Measurements from ENCODE around the gene NOB1. TPM values are rescaled to one million over a fixed set of nuclear protein-coding genes. Genes with fewer than 3 reads are reported as not detected.

NOB1 gene
- total and polyA plus RNA-seq, 2 experiments from 2014 or later, result 24.8 to 44.5 TPM

DNA sequence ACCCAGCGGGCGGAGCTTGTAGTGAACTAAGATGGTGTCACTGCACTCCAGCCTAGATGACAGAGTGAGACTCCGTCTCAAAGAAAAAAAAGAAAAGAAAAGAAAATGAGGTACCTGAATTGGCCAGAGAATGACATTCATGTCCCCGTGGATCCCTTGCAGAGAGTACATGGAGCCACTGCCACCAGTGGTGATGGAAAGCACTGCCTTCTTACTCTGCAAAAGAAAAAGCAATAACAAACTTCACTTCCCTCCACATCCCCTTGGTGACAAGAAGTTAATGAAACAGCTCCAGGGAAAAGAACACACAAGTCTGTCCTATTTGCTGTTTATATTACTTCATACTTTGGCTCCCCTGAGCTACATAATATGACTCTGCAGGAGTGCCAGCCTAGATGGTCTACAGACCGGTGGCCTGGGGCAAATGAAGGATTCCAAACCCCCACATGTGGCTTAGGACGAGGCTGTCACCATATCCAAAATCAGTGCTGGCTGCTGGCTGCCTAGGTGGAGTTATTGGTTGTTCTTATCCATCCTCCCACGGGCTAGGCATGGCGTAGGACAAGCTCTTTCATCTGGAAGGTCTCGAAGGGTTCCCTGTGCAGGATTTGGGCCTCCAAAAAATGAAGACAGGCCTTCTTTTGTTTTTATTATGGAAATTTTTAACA lies 41.7 kb downstream of the NOB1 start:
- Histone ChIP-seq H3K9me2 (ENCODE audit: insufficient read depth) (no peaks in the 10 kb centered on the region), H3K27ac (no peak overlapping the region; the same call in 1 of the 2 replicates), H2AFZ (no peak overlapping the region), H4K20me1 (ENCODE audit: insufficient read depth) (no peaks in the 10 kb centered on the region), H3K4me2 (ENCODE audit: unreplicated experiment) (no peak overlapping the region), H3K9ac (no peak overlapping the region), H3K4me3 (no peak overlapping the region), H3K9me3 (ENCODE audit: low read depth) (no peaks in the 10 kb centered on the region), H3K4me1 (ENCODE audit: insufficient read depth) (peaks cover 32% of the 10 kb centered on the region), H3F3A (ENCODE audit: insufficient read depth) (peaks cover 55% of the 10 kb centered on the region), H3K27me3 (replicated peaks; ENCODE audit: insufficient read depth) (no peaks in the 10 kb centered on the region), H3K36me3 (ENCODE audit: low read depth) (peaks cover 73% of the 10 kb centered on the region), H3K79me2 (ENCODE audit: insufficient read depth) (peaks cover 9% of the 10 kb centered on the region)
- in situ Hi-C loops (cut with MboI), result no loop called here
- WGBS, 2 experiments (ENCODE audit: low coverage in 1 of 2, low lambda C conversion rate in 2 of 2, missing lambda C conversion rate in 2 of 2), result 71 to 76% methylated on average over 9 of the region's 9 CpGs
- TF ChIP-seq EZH2 (IDR thresholded peaks at IDR 0.05; ENCODE audit: insufficient read depth, poor library complexity, severe bottlenecking), result no peak
- TF ChIP-seq EZH2phosphoT487 (IDR thresholded peaks at IDR 0.05; ENCODE audit: insufficient read depth, low read depth), result no peak
- DNase-seq, result no peak

GRCh38 chr16:69712277-69712676 lies 42.4 kb downstream of the NOB1 start:
- Histone ChIP-seq H3K27ac (peak overlapping the region; percentile 72), H3K9me2 (ENCODE audit: insufficient read depth) (no peaks in the 10 kb centered on the region), H3K79me2 (ENCODE audit: insufficient read depth) (0 out of 2 replicates have a peak, but pooled peaks cover 4% of the 10 kb centered on the region), H3K4me2 (ENCODE audit: unreplicated experiment) (no peak overlapping the region), H3K9me3 (ENCODE audit: low read depth) (no peaks in the 10 kb centered on the region), H3K27me3 (replicated peaks; ENCODE audit: insufficient read depth) (no peaks in the 10 kb centered on the region), H2AFZ (no peak overlapping the region), H4K20me1 (ENCODE audit: insufficient read depth) (no peaks in the 10 kb centered on the region), H3F3A (ENCODE audit: insufficient read depth) (peaks cover 63% of the 10 kb centered on the region), H3K4me1 (ENCODE audit: insufficient read depth) (peaks cover 32% of the 10 kb centered on the region), H3K4me3 (no peak overlapping the region), H3K9ac (peak overlapping the region; percentile 43; the same call in 1 of the 2 replicates), H3K36me3 (ENCODE audit: low read depth) (peaks cover 69% of the 10 kb centered on the region)
- WGBS, 2 experiments (ENCODE audit: low coverage in 1 of 2, low lambda C conversion rate in 2 of 2, missing lambda C conversion rate in 2 of 2), result 76 to 82% methylated on average over 4 of the region's 4 CpGs
- DNase-seq, result no peak
- in situ Hi-C loops (cut with MboI), result no loop called here
- TF ChIP-seq EZH2phosphoT487 (IDR thresholded peaks at IDR 0.05; ENCODE audit: insufficient read depth, low read depth) (no peak), EZH2 (IDR thresholded peaks at IDR 0.05; ENCODE audit: insufficient read depth, poor library complexity, severe bottlenecking) (no peak)

DNA sequence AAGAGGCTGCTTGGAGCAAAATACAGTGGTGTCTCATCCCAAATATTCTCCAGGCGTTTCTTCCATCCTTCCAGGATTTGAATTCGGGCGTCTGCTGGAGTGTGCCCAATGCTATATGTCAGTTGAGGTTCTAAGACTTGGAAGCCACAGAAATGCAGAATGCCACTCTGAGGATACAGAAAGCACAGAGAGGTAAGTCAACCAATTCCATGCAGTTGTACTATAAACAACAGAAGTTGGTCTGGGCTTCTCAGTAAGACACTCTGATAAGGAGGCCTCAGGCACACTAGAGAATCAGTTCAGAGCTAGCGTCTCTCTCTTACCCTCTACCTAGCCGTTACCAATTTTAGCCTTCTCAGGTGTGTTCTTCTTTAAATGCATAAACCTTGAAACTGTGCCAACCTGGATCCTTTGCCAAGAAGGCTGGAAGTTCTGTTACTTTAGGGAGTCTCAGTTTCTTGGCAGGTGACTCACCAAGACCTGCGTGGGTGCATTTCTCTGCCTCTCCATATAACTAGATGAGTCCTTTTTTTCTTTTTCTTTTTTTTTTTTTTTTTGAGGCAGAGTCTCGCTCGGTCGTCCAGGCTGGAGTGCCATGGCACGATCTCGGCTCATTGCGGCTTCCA lies 43.5 kb downstream of the NOB1 start:
- in situ Hi-C loops (cut with MboI), result no loop called here
- peaks cover 39% of the 10 kb centered on the region for H3K4me1 ChIP-seq (ENCODE audit: insufficient read depth)

GRCh38 chr16:69709456-69710084 lies 45.2 kb downstream of the NOB1 start:
- Histone ChIP-seq H3K4me2 (ENCODE audit: unreplicated experiment) (no peak overlapping the region), H3K36me3 (ENCODE audit: low read depth) (peaks cover 49% of the 10 kb centered on the region), H2AFZ (no peak overlapping the region), H3K27ac (peak overlapping the region; percentile 72), H3K4me3 (no peak overlapping the region), H3K9ac (no peak overlapping the region), H4K20me1 (ENCODE audit: insufficient read depth) (no peaks in the 10 kb centered on the region), H3K9me2 (ENCODE audit: insufficient read depth) (no peaks in the 10 kb centered on the region), H3K79me2 (ENCODE audit: insufficient read depth) (peaks cover 8% of the 10 kb centered on the region; the same call in 1 of the 2 replicates), H3K9me3 (ENCODE audit: low read depth) (no peaks in the 10 kb centered on the region), H3K27me3 (replicated peaks; ENCODE audit: insufficient read depth) (no peaks in the 10 kb centered on the region), H3F3A (ENCODE audit: insufficient read depth) (peaks cover 69% of the 10 kb centered on the region), H3K4me1 (ENCODE audit: insufficient read depth) (peaks cover 43% of the 10 kb centered on the region)
- WGBS, 2 experiments (ENCODE audit: low coverage in 1 of 2, low lambda C conversion rate in 2 of 2, missing lambda C conversion rate in 2 of 2), result 30 to 34% methylated on average over 5 of the region's 5 CpGs
- peak; percentile 81 for DNase-seq
- no peak for TF ChIP-seq EZH2 (IDR thresholded peaks at IDR 0.05; ENCODE audit: insufficient read depth, poor library complexity, severe bottlenecking)
- no peak for TF ChIP-seq EZH2phosphoT487 (IDR thresholded peaks at IDR 0.05; ENCODE audit: insufficient read depth, low read depth)
- in situ Hi-C loops (cut with MboI), result no loop called here

More for the DNA sequence above, 43.5 kb downstream of the NOB1 start:
- Histone ChIP-seq H3K9me2 (ENCODE audit: insufficient read depth) (no peaks in the 10 kb centered on the region), H3K27me3 (replicated peaks; ENCODE audit: insufficient read depth) (no peaks in the 10 kb centered on the region), H3K9me3 (ENCODE audit: low read depth) (no peaks in the 10 kb centered on the region), H3K36me3 (ENCODE audit: low read depth) (peaks cover 61% of the 10 kb centered on the region), H3K4me3 (peak overlapping the region; percentile 41), H3F3A (ENCODE audit: insufficient read depth) (peaks cover 65% of the 10 kb centered on the region), H3K4me2 (ENCODE audit: unreplicated experiment) (peak overlapping the region; percentile 79), H4K20me1 (ENCODE audit: insufficient read depth) (no peaks in the 10 kb centered on the region), H3K9ac (peak overlapping the region; percentile 43; the same call in 1 of the 2 replicates), H3K79me2 (ENCODE audit: insufficient read depth) (no peaks in the 10 kb centered on the region), H3K27ac (peak overlapping the region; percentile 72), H2AFZ (no peak overlapping the region)
- WGBS, 2 experiments (ENCODE audit: low coverage in 1 of 2, low lambda C conversion rate in 2 of 2, missing lambda C conversion rate in 2 of 2), result 71 to 73% methylated on average over 12 of the region's 12 CpGs
- peak; percentile 89 for DNase-seq
- TF ChIP-seq EZH2 (IDR thresholded peaks at IDR 0.05; ENCODE audit: insufficient read depth, poor library complexity, severe bottlenecking) (no peak), EZH2phosphoT487 (IDR thresholded peaks at IDR 0.05; ENCODE audit: insufficient read depth, low read depth) (no peak)

All from GM23248 (cell line).